HEK293 (cell line): Measurements from ENCODE around the gene KREMEN1.

Experiments
- SETDB1 ChIP-seq: IDR thresholded peaks from one replicate; pipeline ENCODE4 v1.6.1; 2017; ENCODE audit warnings: mild to moderate bottlenecking, low read length, moderate library complexity, mixed read lengths; ENCODE audit not compliant: insufficient read length
- YY1 ChIP-seq: fragments of 450-650 bp; formaldehyde crosslinking; IDR thresholded peaks from 2 replicates; pipeline ENCODE4 v1.5.1; 2018; ENCODE audit warnings: missing biosample characterization, missing genetic modification characterization
- ZEB2 ChIP-seq: fragments of 450-650 bp; formaldehyde crosslinking; IDR thresholded peaks from 2 replicates; pipeline ENCODE4 v1.5.1; 2016; ENCODE audit warnings: missing biosample characterization, missing genetic modification characterization
- ZNF23 ChIP-seq: fragments of 450-650 bp; formaldehyde crosslinking; IDR thresholded peaks from 2 replicates; pipeline ENCODE4 v1.5.1; 2016; ENCODE audit warnings: missing biosample characterization, missing genetic modification characterization, borderline replicate concordance
- ZNF239 ChIP-seq: fragments of 450-650 bp; formaldehyde crosslinking; IDR thresholded peaks from 2 replicates; pipeline ENCODE4 v1.5.1; 2016; ENCODE audit warnings: missing biosample characterization, missing genetic modification characterization
- ZNF529 ChIP-seq: fragments of 450-650 bp; formaldehyde crosslinking; IDR thresholded peaks from 2 replicates; pipeline ENCODE4 v1.5.1; 2017; ENCODE audit warnings: missing genetic modification characterization, missing biosample characterization; ENCODE audit not compliant: insufficient replicate concordance
- ZNF76 ChIP-seq: fragments of 450-650 bp; formaldehyde crosslinking; IDR thresholded peaks from 2 replicates; pipeline ENCODE4; 2016; ENCODE audit warnings: low read depth, missing biosample characterization, missing genetic modification characterization, borderline replicate concordance
- ZNF776 ChIP-seq: fragments of 450-650 bp; formaldehyde crosslinking; IDR thresholded peaks from 2 replicates; pipeline ENCODE4 v1.5.0; 2017; ENCODE audit warnings: missing biosample characterization, missing genetic modification characterization, borderline replicate concordance
- ZNF843 ChIP-seq: fragments of 450-650 bp; formaldehyde crosslinking; IDR thresholded peaks from 2 replicates; pipeline ENCODE4 v1.5.1; 2016; ENCODE audit warnings: missing biosample characterization, missing genetic modification characterization
- TF ChIP-seq, protein P1 (sequence below): fragments of 450-650 bp; formaldehyde crosslinking; IDR thresholded peaks from 2 replicates; pipeline ENCODE4 v1.5.1; 2016; ENCODE audit warnings: missing biosample characterization, missing genetic modification characterization
- TF ChIP-seq, protein P2 (sequence below): sonication (generic); formaldehyde crosslinking; IDR thresholded peaks from 2 replicates; pipeline ENCODE4 v1.8.1; 2022; ENCODE audit warnings: mild to moderate bottlenecking, moderate library complexity, missing genetic modification reagents
- TF ChIP-seq, protein P3 (sequence below): fragments of 450-650 bp; formaldehyde crosslinking; IDR thresholded peaks from 2 replicates; pipeline ENCODE4 v1.5.1; 2016; ENCODE audit warnings: missing biosample characterization, missing genetic modification characterization
- TF ChIP-seq, protein P4 (sequence below): fragments of 450-650 bp; formaldehyde crosslinking; IDR thresholded peaks from 2 replicates; pipeline ENCODE4 v1.5.1; 2016; ENCODE audit warnings: missing biosample characterization, missing genetic modification characterization

DNA sequence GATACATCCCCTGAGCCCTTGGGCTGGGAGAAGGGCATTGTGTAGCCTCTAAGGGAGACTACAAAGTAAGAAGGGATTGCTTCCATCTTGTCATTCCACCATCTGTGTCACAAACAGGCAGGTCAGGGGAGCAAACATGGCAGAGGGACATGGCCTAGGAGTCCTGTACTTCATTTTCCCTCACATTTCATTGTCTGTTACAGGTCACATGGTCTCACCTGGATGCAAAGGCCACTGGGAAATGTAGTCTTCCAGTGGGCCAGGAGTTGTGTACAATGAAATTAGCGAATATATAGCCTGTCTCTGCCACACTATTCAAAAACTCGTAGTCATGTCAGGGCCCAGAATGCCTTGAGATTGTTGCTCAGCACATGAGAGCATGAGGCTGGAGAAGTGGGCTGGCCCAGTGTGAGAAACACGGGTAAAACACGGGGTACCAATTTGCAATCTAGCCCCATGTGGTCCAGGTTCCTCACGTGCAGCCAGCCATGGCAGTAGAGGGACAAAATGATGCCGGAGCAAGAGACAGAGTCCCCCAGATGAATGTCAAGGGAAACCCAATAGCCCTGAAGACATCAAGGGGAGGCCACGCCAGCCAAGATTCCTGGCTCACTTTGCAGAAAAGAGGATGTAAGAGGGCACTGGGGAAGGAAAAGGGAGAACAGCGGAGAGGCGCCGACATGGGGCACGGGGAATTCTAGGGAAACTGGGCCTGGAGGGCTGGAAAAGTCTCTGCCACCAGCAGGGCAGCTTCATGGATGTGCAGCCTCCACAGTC lies 85.1 kb downstream of the KREMEN1 start:
- TF ChIP-seq ZNF76 (tag by site-specific recombination) = no peak
- TF ChIP-seq, protein P1, sequence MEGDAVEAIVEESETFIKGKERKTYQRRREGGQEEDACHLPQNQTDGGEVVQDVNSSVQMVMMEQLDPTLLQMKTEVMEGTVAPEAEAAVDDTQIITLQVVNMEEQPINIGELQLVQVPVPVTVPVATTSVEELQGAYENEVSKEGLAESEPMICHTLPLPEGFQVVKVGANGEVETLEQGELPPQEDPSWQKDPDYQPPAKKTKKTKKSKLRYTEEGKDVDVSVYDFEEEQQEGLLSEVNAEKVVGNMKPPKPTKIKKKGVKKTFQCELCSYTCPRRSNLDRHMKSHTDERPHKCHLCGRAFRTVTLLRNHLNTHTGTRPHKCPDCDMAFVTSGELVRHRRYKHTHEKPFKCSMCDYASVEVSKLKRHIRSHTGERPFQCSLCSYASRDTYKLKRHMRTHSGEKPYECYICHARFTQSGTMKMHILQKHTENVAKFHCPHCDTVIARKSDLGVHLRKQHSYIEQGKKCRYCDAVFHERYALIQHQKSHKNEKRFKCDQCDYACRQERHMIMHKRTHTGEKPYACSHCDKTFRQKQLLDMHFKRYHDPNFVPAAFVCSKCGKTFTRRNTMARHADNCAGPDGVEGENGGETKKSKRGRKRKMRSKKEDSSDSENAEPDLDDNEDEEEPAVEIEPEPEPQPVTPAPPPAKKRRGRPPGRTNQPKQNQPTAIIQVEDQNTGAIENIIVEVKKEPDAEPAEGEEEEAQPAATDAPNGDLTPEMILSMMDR (tag by site-specific recombination) = no peak
- TF ChIP-seq ZNF239 (tag by site-specific recombination) = no peak
- TF ChIP-seq ZEB2 (tag by site-specific recombination) = no peak
- TF ChIP-seq, protein P2, sequence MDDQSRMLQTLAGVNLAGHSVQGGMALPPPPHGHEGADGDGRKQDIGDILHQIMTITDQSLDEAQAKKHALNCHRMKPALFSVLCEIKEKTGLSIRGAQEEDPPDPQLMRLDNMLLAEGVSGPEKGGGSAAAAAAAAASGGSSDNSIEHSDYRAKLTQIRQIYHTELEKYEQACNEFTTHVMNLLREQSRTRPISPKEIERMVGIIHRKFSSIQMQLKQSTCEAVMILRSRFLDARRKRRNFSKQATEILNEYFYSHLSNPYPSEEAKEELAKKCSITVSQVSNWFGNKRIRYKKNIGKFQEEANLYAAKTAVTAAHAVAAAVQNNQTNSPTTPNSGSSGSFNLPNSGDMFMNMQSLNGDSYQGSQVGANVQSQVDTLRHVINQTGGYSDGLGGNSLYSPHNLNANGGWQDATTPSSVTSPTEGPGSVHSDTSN = no peak
- TF ChIP-seq ZNF843 (tag by site-specific recombination) = no peak
- TF ChIP-seq, protein P3, sequence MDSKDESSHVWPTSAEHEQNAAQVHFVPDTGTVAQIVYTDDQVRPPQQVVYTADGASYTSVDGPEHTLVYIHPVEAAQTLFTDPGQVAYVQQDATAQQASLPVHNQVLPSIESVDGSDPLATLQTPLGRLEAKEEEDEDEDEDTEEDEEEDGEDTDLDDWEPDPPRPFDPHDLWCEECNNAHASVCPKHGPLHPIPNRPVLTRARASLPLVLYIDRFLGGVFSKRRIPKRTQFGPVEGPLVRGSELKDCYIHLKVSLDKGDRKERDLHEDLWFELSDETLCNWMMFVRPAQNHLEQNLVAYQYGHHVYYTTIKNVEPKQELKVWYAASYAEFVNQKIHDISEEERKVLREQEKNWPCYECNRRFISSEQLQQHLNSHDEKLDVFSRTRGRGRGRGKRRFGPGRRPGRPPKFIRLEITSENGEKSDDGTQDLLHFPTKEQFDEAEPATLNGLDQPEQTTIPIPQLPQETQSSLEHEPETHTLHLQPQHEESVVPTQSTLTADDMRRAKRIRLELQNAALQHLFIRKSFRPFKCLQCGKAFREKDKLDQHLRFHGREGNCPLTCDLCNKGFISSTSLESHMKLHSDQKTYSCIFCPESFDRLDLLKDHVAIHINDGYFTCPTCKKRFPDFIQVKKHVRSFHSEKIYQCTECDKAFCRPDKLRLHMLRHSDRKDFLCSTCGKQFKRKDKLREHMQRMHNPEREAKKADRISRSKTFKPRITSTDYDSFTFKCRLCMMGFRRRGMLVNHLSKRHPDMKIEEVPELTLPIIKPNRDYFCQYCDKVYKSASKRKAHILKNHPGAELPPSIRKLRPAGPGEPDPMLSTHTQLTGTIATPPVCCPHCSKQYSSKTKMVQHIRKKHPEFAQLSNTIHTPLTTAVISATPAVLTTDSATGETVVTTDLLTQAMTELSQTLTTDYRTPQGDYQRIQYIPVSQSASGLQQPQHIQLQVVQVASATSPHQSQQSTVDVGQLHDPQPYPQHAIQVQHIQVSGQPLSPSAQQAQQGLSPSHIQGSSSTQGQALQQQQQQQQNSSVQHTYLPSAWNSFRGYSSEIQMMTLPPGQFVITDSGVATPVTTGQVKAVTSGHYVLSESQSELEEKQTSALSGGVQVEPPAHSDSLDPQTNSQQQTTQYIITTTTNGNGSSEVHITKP = no peak
- TF ChIP-seq, protein P4, sequence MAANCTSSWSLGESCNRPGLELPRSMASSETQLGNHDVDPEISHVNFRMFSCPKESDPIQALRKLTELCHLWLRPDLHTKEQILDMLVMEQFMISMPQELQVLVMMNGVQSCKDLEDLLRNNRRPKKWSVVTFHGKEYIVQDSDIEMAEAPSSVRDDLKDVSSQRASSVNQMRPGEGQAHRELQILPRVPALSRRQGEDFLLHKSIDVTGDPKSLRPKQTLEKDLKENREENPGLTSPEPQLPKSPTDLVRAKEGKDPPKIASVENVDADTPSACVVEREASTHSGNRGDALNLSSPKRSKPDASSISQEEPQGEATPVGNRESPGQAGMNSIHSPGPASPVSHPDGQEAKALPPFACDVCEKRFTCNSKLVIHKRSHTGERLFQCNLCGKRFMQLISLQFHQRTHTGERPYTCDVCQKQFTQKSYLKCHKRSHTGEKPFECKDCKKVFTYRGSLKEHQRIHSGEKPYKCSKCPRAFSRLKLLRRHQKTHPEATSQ (tag by site-specific recombination) = no peak
- no peak for TF ChIP-seq ZNF529 (tag by site-specific recombination)
- TF ChIP-seq SETDB1 = no peak
- no peak for TF ChIP-seq ZNF776 (tag by site-specific recombination)
- no peak for TF ChIP-seq YY1 (tag by site-specific recombination)
- TF ChIP-seq ZNF23 (tag by site-specific recombination) = no peak
